ENCODE data around the gene OR2A7. TPM values are rescaled to one million over a fixed set of nuclear protein-coding genes. Genes with fewer than 3 reads are reported as not detected.
"Not testable (repeated sequence)": the region's sequence is repeated elsewhere in the genome, so short reads cannot be mapped to it uniquely, and the experiment has no call there.

Gene OR2A7
- total and polyA plus RNA-seq, 10 of the 15 experiments (the other 5 are each of a cell fraction or from before 2014, with no cell fraction given) = 0.34 to 2.3 (median 0.89) TPM

DNA sequence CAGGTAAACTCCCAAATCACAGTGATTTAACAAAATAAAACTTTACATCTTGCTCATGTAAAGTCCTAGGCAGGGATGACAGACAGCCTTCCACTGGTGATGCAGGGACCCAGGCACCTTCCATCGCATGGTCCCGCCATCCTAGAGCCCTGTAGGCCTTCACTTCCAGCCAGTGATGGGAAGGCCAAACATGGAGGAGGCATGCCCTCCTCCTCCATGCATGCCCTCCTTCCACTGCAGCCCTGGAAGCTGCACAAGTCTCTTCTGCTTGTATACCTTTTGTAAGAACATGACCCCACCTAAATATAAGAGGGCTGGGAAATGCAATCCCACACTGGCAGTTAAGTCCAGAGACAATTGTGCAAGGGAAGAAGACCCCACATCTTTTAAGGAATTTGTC, 45.1 kb upstream of the OR2A7 start:
- H3K36me3 ChIP-seq (ENCODE audit: control insufficient read depth in 2 of 2, insufficient read depth in 2 of 2, low read length in 1 of 2); intact Hi-C loops (cut with micrococcal nuclease; ENCODE audit: unreplicated experiment); H3K4me1 ChIP-seq (ENCODE audit: control insufficient read depth, insufficient read depth, low read length); H3K9ac ChIP-seq (ENCODE audit: control insufficient read depth, insufficient read depth, low read length); H4K20me1 ChIP-seq (ENCODE audit: control insufficient read depth, insufficient read depth); DNase-seq (ENCODE audit: low read depth, low spot score); FAIRE-seq; H3K4me2 ChIP-seq (ENCODE audit: control insufficient read depth, insufficient read depth); H3K27ac ChIP-seq (ENCODE audit: control insufficient read depth, insufficient read depth); H3K79me2 ChIP-seq (ENCODE audit: control insufficient read depth, insufficient read depth, low read length); in situ Hi-C loops (cut with MboI); H3K27me3 ChIP-seq (replicated peaks in 1 of 2; ENCODE audit: control insufficient read depth in 2 of 2, insufficient read depth in 2 of 2, low read length in 1 of 2); H3K9me3 ChIP-seq (replicated peaks; ENCODE audit: control insufficient read depth, insufficient read depth, low read length); RAD21 ChIA-PET (ENCODE audit: unreplicated experiment); ATAC-seq; POLR2A ChIA-PET; H3K4me3 ChIP-seq; H2AFZ ChIP-seq (ENCODE audit: control insufficient read depth, low read depth, low read length); BruUV-seq (replicated peaks); SMC1A ChIA-PET (ENCODE audit: uncharacterized antibody, unreplicated experiment); CTCF ChIA-PET: not testable (repeated sequence)
- no CpG with 5 or more reads among the region's 2 CpGs for WGBS (ENCODE audit: insufficient coverage, insufficient replicate concordance, low lambda C conversion rate, missing lambda C conversion rate)

- H3K27me3 ChIP-seq (replicated peaks in 1 of 2; ENCODE audit: control insufficient read depth in 2 of 2, insufficient read depth in 2 of 2, low read length in 1 of 2); in situ Hi-C loops (cut with MboI); H3K4me2 ChIP-seq (ENCODE audit: control insufficient read depth, insufficient read depth); BruUV-seq (replicated peaks); H4K20me1 ChIP-seq (ENCODE audit: control insufficient read depth, insufficient read depth); H3K4me1 ChIP-seq (ENCODE audit: control insufficient read depth, insufficient read depth, low read length); SMC1A ChIA-PET (ENCODE audit: uncharacterized antibody, unreplicated experiment); CTCF ChIA-PET; POLR2A ChIA-PET; H3K9ac ChIP-seq (ENCODE audit: control insufficient read depth, insufficient read depth, low read length); ATAC-seq; RAD21 ChIA-PET (ENCODE audit: unreplicated experiment); H3K4me3 ChIP-seq; H3K9me3 ChIP-seq (replicated peaks; ENCODE audit: control insufficient read depth, insufficient read depth, low read length); H3K36me3 ChIP-seq (ENCODE audit: control insufficient read depth in 2 of 2, insufficient read depth in 2 of 2, low read length in 1 of 2); FAIRE-seq; H3K27ac ChIP-seq (ENCODE audit: control insufficient read depth, insufficient read depth); intact Hi-C loops (cut with micrococcal nuclease; ENCODE audit: unreplicated experiment); DNase-seq (ENCODE audit: low read depth, low spot score); H2AFZ ChIP-seq (ENCODE audit: control insufficient read depth, low read depth, low read length); H3K79me2 ChIP-seq (ENCODE audit: control insufficient read depth, insufficient read depth, low read length): not testable (repeated sequence)
- WGBS (ENCODE audit: insufficient coverage, insufficient replicate concordance, low lambda C conversion rate, missing lambda C conversion rate) = no CpG with 5 or more reads among the region's 2 CpGs
Observed at GRCh38 chr7:144305156-144305555, 40.6 kb upstream of the OR2A7 start.

DNA sequence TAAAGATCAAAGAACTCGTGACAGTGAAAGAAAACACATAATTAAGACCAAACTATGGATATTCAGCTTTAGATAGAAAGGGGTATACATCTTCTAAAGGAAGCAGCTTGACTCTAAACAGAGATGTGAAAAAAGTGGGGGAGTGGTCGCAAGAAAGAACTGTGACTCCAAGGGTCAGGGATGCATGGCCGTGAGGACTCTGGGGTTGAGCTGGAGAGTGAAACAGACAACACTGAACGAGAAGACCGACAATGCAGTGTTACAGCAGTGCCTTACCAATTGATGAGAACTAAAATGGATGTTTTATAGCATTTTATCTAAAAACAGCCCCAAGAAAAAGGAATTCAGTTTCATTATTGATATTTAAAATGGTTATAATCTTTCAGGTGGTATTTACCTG, 39.0 kb upstream of the OR2A7 start:
- BruUV-seq (replicated peaks); in situ Hi-C loops (cut with MboI); H3K79me2 ChIP-seq (ENCODE audit: control insufficient read depth, insufficient read depth, low read length); SMC1A ChIA-PET (ENCODE audit: uncharacterized antibody, unreplicated experiment); POLR2A ChIA-PET; CTCF ChIA-PET; H3K4me1 ChIP-seq (ENCODE audit: control insufficient read depth, insufficient read depth, low read length); H3K27ac ChIP-seq (ENCODE audit: control insufficient read depth, insufficient read depth); intact Hi-C loops (cut with micrococcal nuclease; ENCODE audit: unreplicated experiment); H3K4me2 ChIP-seq (ENCODE audit: control insufficient read depth, insufficient read depth); H3K9ac ChIP-seq (ENCODE audit: control insufficient read depth, insufficient read depth, low read length); ATAC-seq; H2AFZ ChIP-seq (ENCODE audit: control insufficient read depth, low read depth, low read length); H3K4me3 ChIP-seq; H3K27me3 ChIP-seq (replicated peaks in 1 of 2; ENCODE audit: control insufficient read depth in 2 of 2, insufficient read depth in 2 of 2, low read length in 1 of 2); RAD21 ChIA-PET (ENCODE audit: unreplicated experiment); H3K9me3 ChIP-seq (replicated peaks; ENCODE audit: control insufficient read depth, insufficient read depth, low read length); H4K20me1 ChIP-seq (ENCODE audit: control insufficient read depth, insufficient read depth); H3K36me3 ChIP-seq (ENCODE audit: control insufficient read depth in 2 of 2, insufficient read depth in 2 of 2, low read length in 1 of 2); DNase-seq (ENCODE audit: low read depth, low spot score); FAIRE-seq: not testable (repeated sequence)
- WGBS (ENCODE audit: insufficient coverage, insufficient replicate concordance, low lambda C conversion rate, missing lambda C conversion rate) = no CpG with 5 or more reads among the region's 5 CpGs

- RAD21 ChIA-PET (ENCODE audit: unreplicated experiment); H3K27me3 ChIP-seq (replicated peaks in 1 of 2; ENCODE audit: control insufficient read depth in 2 of 2, insufficient read depth in 2 of 2, low read length in 1 of 2); H3K79me2 ChIP-seq (ENCODE audit: control insufficient read depth, insufficient read depth, low read length); H3K36me3 ChIP-seq (ENCODE audit: control insufficient read depth in 2 of 2, insufficient read depth in 2 of 2, low read length in 1 of 2); H4K20me1 ChIP-seq (ENCODE audit: control insufficient read depth, insufficient read depth); H3K9ac ChIP-seq (ENCODE audit: control insufficient read depth, insufficient read depth, low read length); intact Hi-C loops (cut with micrococcal nuclease; ENCODE audit: unreplicated experiment); H3K4me1 ChIP-seq (ENCODE audit: control insufficient read depth, insufficient read depth, low read length); H2AFZ ChIP-seq (ENCODE audit: control insufficient read depth, low read depth, low read length); SMC1A ChIA-PET (ENCODE audit: uncharacterized antibody, unreplicated experiment); BruUV-seq (replicated peaks); H3K4me3 ChIP-seq; CTCF ChIA-PET; FAIRE-seq; H3K9me3 ChIP-seq (replicated peaks; ENCODE audit: control insufficient read depth, insufficient read depth, low read length); in situ Hi-C loops (cut with MboI); POLR2A ChIA-PET; H3K4me2 ChIP-seq (ENCODE audit: control insufficient read depth, insufficient read depth); H3K27ac ChIP-seq (ENCODE audit: control insufficient read depth, insufficient read depth); DNase-seq (ENCODE audit: low read depth, low spot score): not testable (repeated sequence)
- WGBS (ENCODE audit: insufficient coverage, insufficient replicate concordance, low lambda C conversion rate, missing lambda C conversion rate) = no CpG with 5 or more reads among the region's 1 CpG
- peak; percentile 25 for ATAC-seq
Observed at GRCh38 chr7:144302578-144303303, 38.1 kb upstream of the OR2A7 start.
